ENCODE data around the gene ENPP6.

The ENPP6 gene

GRCh38 chr4:184166736-184167135 lies 50.9 kb downstream of the ENPP6 start:
- Histone ChIP-seq H3K9me3 (ENCODE audit: control insufficient read depth, low read length) (no peaks in the 10 kb centered on the region), H3K4me1 (ENCODE audit: control insufficient read depth, insufficient read depth, low read length, poor library complexity, severe bottlenecking) (peaks cover 41% of the 10 kb centered on the region), H3K36me3 (ENCODE audit: control insufficient read depth, insufficient read depth, low read length) (no peaks in the 10 kb centered on the region), H3K4me3 (ENCODE audit: extremely low read depth, insufficient read depth, low read length, poor library complexity, severe bottlenecking) (no peak overlapping the region), H3K27ac (ENCODE audit: low read depth, low read length, severe bottlenecking) (no peak overlapping the region)
- WGBS, 2 experiments (ENCODE audit: insufficient coverage in 2 of 2): 58 to 72% methylated on average over 3 to 5 of the region's 6 CpGs

- Histone ChIP-seq H3K36me3 (ENCODE audit: control insufficient read depth, insufficient read depth, low read length) (no peaks in the 10 kb centered on the region), H3K4me3 (ENCODE audit: extremely low read depth, insufficient read depth, low read length, poor library complexity, severe bottlenecking) (no peak overlapping the region)
- 42 to 53% methylated on average over 7 to 8 of the region's 8 CpGs for WGBS, 2 experiments (ENCODE audit: insufficient coverage in 2 of 2)
Observed at GRCh38 chr4:184165291-184165690, 52.4 kb downstream of the ENPP6 start.

GRCh38 chr4:184163813-184164212 lies 53.9 kb downstream of the ENPP6 start:
- WGBS, 2 experiments (ENCODE audit: insufficient coverage in 2 of 2): 13 to 14% methylated on average over 2 to 4 of the region's 8 CpGs
- H3K9me3 ChIP-seq (ENCODE audit: control insufficient read depth, low read length): no peaks in the 10 kb centered on the region
- no peaks in the 10 kb centered on the region for H3K36me3 ChIP-seq (ENCODE audit: control insufficient read depth, insufficient read depth, low read length)
- peaks cover 23% of the 10 kb centered on the region for H3K4me1 ChIP-seq (ENCODE audit: control insufficient read depth, insufficient read depth, low read length, poor library complexity, severe bottlenecking)
- H3K4me3 ChIP-seq (ENCODE audit: extremely low read depth, insufficient read depth, low read length, poor library complexity, severe bottlenecking): no peak overlapping the region
- no peak overlapping the region for H3K27ac ChIP-seq (ENCODE audit: low read depth, low read length, severe bottlenecking)

More at GRCh38 chr4:184165291-184165690, 52.4 kb downstream of the ENPP6 start:
- peaks cover 36% of the 10 kb centered on the region for H3K4me1 ChIP-seq (ENCODE audit: control insufficient read depth, insufficient read depth, low read length, poor library complexity, severe bottlenecking)
- no peaks in the 10 kb centered on the region for H3K9me3 ChIP-seq (ENCODE audit: control insufficient read depth, low read length)
- no peak overlapping the region for H3K27ac ChIP-seq (ENCODE audit: low read depth, low read length, severe bottlenecking)

GRCh38 chr4:184162596-184162995 lies 55.1 kb downstream of the ENPP6 start:
- Histone ChIP-seq H3K9me3 (ENCODE audit: control insufficient read depth, low read length) (no peaks in the 10 kb centered on the region), H3K4me1 (ENCODE audit: control insufficient read depth, insufficient read depth, low read length, poor library complexity, severe bottlenecking) (peaks cover 22% of the 10 kb centered on the region), H3K36me3 (ENCODE audit: control insufficient read depth, insufficient read depth, low read length) (no peaks in the 10 kb centered on the region), H3K27ac (ENCODE audit: low read depth, low read length, severe bottlenecking) (no peak overlapping the region), H3K4me3 (ENCODE audit: extremely low read depth, insufficient read depth, low read length, poor library complexity, severe bottlenecking) (no peak overlapping the region)
- WGBS, 2 experiments (ENCODE audit: insufficient coverage in 2 of 2): 77 to 86% methylated on average over 2 to 5 of the region's 5 CpGs

GRCh38 chr4:184157322-184157721 lies 60.4 kb downstream of the ENPP6 start:
- no peak overlapping the region for H3K4me3 ChIP-seq (ENCODE audit: extremely low read depth, insufficient read depth, low read length, poor library complexity, severe bottlenecking)
- 94 to 97% methylated on average over 2 of the region's 2 CpGs for whole genome bisulfite sequencing, 2 experiments (ENCODE audit: insufficient coverage in 2 of 2)

GRCh38 chr4:184156163-184156920 lies 61.3 kb downstream of the ENPP6 start:
- H3K4me3 ChIP-seq (ENCODE audit: extremely low read depth, insufficient read depth, low read length, poor library complexity, severe bottlenecking): no peak overlapping the region
- H3K4me1 ChIP-seq (ENCODE audit: control insufficient read depth, insufficient read depth, low read length, poor library complexity, severe bottlenecking): no peaks in the 10 kb centered on the region
- no peak overlapping the region for H3K27ac ChIP-seq (ENCODE audit: low read depth, low read length, severe bottlenecking)
- H3K9me3 ChIP-seq (ENCODE audit: control insufficient read depth, low read length): no peaks in the 10 kb centered on the region
- H3K36me3 ChIP-seq (ENCODE audit: control insufficient read depth, insufficient read depth, low read length): no peaks in the 10 kb centered on the region
- WGBS, 2 experiments (ENCODE audit: insufficient coverage in 2 of 2): 77 to 90% methylated on average over 9 to 10 of the region's 10 CpGs

More at GRCh38 chr4:184157322-184157721, 60.4 kb downstream of the ENPP6 start:
- no peaks in the 10 kb centered on the region for H3K36me3 ChIP-seq (ENCODE audit: control insufficient read depth, insufficient read depth, low read length)
- H3K27ac ChIP-seq (ENCODE audit: low read depth, low read length, severe bottlenecking): no peak overlapping the region
- no peaks in the 10 kb centered on the region for H3K4me1 ChIP-seq (ENCODE audit: control insufficient read depth, insufficient read depth, low read length, poor library complexity, severe bottlenecking)
- no peaks in the 10 kb centered on the region for H3K9me3 ChIP-seq (ENCODE audit: control insufficient read depth, low read length)

GRCh38 chr4:184154199-184154598 lies 63.5 kb downstream of the ENPP6 start:
- Histone ChIP-seq H3K4me3 (ENCODE audit: extremely low read depth, insufficient read depth, low read length, poor library complexity, severe bottlenecking) (no peak overlapping the region), H3K4me1 (ENCODE audit: control insufficient read depth, insufficient read depth, low read length, poor library complexity, severe bottlenecking) (peaks cover 7% of the 10 kb centered on the region), H3K36me3 (ENCODE audit: control insufficient read depth, insufficient read depth, low read length) (no peaks in the 10 kb centered on the region), H3K27ac (ENCODE audit: low read depth, low read length, severe bottlenecking) (no peak overlapping the region), H3K9me3 (ENCODE audit: control insufficient read depth, low read length) (no peaks in the 10 kb centered on the region)
- WGBS, 2 experiments (ENCODE audit: insufficient coverage in 2 of 2): 90 to 96% methylated on average over 3 to 4 of the region's 7 CpGs

- 91 to 100% methylated on average over 1 to 4 of the region's 5 CpGs for WGBS, 2 experiments (ENCODE audit: insufficient coverage in 2 of 2)
- Histone ChIP-seq H3K9me3 (ENCODE audit: control insufficient read depth, low read length) (no peaks in the 10 kb centered on the region), H3K4me1 (ENCODE audit: control insufficient read depth, insufficient read depth, low read length, poor library complexity, severe bottlenecking) (peaks cover 10% of the 10 kb centered on the region), H3K27ac (ENCODE audit: low read depth, low read length, severe bottlenecking) (no peak overlapping the region), H3K4me3 (ENCODE audit: extremely low read depth, insufficient read depth, low read length, poor library complexity, severe bottlenecking) (no peak overlapping the region), H3K36me3 (ENCODE audit: control insufficient read depth, insufficient read depth, low read length) (no peaks in the 10 kb centered on the region)
Observed at GRCh38 chr4:184153781-184154180, 63.9 kb downstream of the ENPP6 start.

GRCh38 chr4:184151988-184152485 lies 65.6 kb downstream of the ENPP6 start:
- 85 to 89% methylated on average over 11 to 13 of the region's 13 CpGs for WGBS, 2 experiments (ENCODE audit: insufficient coverage in 2 of 2)
- H3K9me3 ChIP-seq (ENCODE audit: control insufficient read depth, low read length): no peaks in the 10 kb centered on the region
- H3K36me3 ChIP-seq (ENCODE audit: control insufficient read depth, insufficient read depth, low read length): no peaks in the 10 kb centered on the region
- no peak overlapping the region for H3K4me3 ChIP-seq (ENCODE audit: extremely low read depth, insufficient read depth, low read length, poor library complexity, severe bottlenecking)
- no peak overlapping the region for H3K27ac ChIP-seq (ENCODE audit: low read depth, low read length, severe bottlenecking)
- peaks cover 17% of the 10 kb centered on the region for H3K4me1 ChIP-seq (ENCODE audit: control insufficient read depth, insufficient read depth, low read length, poor library complexity, severe bottlenecking)

GRCh38 chr4:184150102-184150839 lies 67.4 kb downstream of the ENPP6 start:
- Histone ChIP-seq H3K9me3 (ENCODE audit: control insufficient read depth, low read length) (no peaks in the 10 kb centered on the region), H3K27ac (ENCODE audit: low read depth, low read length, severe bottlenecking) (no peak overlapping the region), H3K4me1 (ENCODE audit: control insufficient read depth, insufficient read depth, low read length, poor library complexity, severe bottlenecking) (peaks cover 17% of the 10 kb centered on the region), H3K36me3 (ENCODE audit: control insufficient read depth, insufficient read depth, low read length) (no peaks in the 10 kb centered on the region), H3K4me3 (ENCODE audit: extremely low read depth, insufficient read depth, low read length, poor library complexity, severe bottlenecking) (no peak overlapping the region)
- WGBS, 2 experiments (ENCODE audit: insufficient coverage in 2 of 2): 97% methylated on average over 4 to 5 of the region's 7 CpGs

Data from mesodermal cell (in vitro differentiated cells).